NCI-H1417 treated with DMSO at 0.1 percent for 48 hours (cell line): ENCODE data around the gene PFKM.

Experiments used
- DNase-seq: peaks from one replicate; lab custom pipeline; 2025; lab: John Stamatoyannopoulos, UW

The PFKM gene

GRCh38 chr12:48157018-48157888 lies 38.1 kb downstream of the PFKM start, which contains the start of gene ASB8:
Gene ASB8, minus strand, starts transcription at chr12:48157515. Its CDS starts 4,019 bp downstream, at chr12:48153496.
- peak; percentile 94 for DNase-seq

DNA sequence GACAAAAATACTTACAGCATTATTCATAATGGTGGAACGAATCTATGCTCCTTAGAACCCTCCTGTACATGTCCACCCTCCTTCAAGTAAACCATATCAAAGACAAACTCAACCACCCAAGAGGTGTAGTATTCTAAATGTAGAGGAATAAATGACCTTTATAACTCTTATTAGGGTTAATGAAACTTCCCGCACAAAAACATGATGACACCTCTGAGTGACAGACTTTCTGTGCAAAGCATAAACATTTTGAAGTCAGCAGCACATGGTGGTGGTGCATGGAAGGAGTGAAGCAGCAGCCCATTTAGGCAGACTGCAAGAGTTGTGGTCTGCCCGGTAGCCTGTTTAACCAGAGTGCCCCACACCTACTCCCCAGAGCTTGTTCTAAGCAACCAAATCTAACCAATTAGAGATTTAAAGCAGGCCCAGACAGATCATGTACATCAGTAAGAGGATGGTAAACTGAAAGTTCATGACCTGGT lies 38.8 kb downstream of the PFKM start:
- DNase-seq: no peak

DNA sequence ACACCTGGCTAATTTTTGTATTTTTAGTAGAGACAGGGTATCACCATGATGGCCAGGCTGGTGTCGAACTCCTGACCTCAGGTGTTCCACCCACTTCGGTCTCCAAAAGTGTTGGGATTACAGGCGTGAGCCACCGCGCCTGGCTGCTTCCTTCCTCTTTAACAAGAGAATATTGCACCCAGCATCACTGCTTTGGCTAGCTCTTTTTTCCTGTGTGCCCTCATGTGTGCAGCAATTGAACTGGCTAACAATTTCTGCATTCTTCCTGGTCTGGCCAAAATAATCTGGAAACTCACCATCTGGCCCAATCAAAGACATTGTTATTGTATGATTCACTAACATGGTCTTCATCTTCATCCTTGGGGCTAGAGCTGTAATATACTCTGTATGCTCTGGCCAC lies 40.9 kb downstream of the PFKM start:
- DNase-seq: no peak

GRCh38 chr12:48160807-48161206 lies 41.6 kb downstream of the PFKM start:
- DNase-seq: no peak

- DNase-seq: no peak
Observed at GRCh38 chr12:48163150-48163747, 44.1 kb downstream of the PFKM start.

GRCh38 chr12:48164451-48164850 lies 45.3 kb downstream of the PFKM start:
- no peak for DNase-seq

DNA sequence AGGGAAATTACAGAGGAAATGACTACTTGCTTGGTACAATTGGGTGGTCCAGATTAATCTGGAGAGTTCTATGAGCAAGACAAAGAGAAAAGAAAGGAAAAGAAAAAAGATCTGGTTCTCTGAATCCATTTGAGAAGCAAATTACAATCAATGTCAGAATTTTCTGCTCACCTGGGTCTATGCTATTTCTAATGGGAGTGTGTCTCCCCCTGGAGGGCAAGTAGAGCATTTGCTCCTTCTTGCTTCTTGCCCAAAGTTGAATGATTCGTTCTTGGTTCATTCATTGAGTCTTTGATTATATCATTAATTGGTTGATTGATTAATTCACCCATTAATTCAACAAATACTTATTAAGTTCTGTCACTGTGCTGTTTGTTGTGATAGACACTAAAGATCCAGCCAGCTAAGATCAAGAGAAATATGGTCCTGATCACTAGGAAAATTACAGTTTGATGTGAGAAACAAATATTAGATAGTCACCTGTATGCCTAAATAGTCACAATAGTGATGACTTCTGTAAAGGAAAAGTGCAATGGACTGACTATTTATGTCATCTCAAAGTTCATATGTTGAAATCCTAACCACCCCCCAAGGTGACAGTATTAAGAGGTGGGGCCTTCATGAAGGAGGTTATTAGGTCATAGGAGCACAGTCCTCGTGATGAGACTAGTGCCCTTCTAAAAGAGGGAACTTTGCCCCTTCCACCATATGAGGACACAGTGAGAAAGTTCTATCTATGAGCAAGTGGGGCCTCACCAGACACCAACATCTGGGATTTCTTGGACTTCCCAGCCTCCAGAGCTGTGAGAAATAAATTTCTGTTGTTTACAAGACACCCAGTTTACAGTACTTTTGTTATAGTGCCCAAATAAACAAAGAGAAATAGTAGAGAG lies 46.2 kb downstream of the PFKM start:
- peak; percentile 19 for DNase-seq

DNA sequence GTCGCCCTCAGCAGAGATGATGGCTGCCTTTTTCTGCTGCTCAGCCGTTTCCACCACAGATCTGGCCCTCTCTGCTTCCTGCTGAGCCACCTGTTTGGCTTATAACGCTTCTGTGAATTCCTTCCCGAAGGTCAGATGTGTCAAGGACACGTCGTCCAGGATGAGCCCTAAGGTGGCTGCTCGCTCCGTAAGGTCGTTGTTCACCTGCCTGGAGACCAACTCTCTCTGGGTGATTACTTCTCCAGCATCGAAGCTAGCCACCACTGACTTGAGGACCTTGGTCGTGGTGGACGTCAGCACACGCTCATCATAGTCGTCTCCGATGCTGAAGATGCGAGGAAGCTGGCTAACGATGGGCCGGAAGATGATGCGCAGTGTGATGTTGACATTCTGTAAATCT lies 49.8 kb downstream of the PFKM start:
- no peak for DNase-seq

DNA sequence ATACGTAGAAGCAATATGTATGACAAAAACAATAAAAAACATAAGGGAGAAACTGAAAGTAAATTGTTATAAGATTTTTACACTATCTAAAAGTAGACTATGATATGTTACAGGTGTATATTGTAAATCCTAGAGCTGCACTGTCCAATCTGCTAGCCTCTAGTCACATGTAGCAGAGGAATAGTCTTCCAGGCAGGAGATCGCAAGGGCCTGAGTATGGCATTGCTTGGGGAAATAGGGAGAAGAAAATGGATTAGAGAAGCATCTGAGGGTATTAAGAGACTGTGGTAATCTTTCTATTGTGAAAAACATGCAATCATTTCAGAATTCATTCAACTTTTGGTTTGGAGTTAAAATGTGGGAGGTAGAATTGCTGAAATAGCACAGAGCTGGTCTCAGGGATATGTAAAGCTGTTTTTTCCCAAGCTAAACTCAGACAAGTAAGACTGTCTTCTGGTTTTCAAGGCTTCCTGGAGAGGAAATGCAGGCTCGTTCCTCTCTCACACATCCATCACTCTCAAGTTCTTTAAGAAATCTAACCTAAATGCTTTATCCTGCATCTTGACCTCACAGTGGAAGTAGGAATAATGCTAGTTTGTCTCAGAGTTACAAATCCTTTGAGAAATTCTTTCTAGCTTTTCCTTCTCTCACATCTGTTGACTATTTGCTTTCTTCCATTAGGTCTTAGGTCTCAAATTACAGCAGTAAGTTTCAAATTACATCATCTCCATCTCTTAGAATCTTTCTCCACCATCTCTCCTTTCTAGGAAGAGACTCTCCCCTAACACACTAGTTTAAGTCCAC lies 56.7 kb downstream of the PFKM start:
- DNase-seq: no peak

GRCh38 chr12:48176417-48176751 lies 57.2 kb downstream of the PFKM start:
- no peak for DNase-seq

GRCh38 chr12:48177982-48178381 lies 58.8 kb downstream of the PFKM start:
- DNase-seq: no peak

- DNase-seq: no peak
Observed at GRCh38 chr12:48179466-48179865, 60.3 kb downstream of the PFKM start.

GRCh38 chr12:48180424-48180823 lies 61.3 kb downstream of the PFKM start:
- DNase-seq: no peak

- no peak for DNase-seq
Observed at GRCh38 chr12:48180857-48181495, 61.8 kb downstream of the PFKM start.

- no peak for DNase-seq
Observed at GRCh38 chr12:48182631-48183030, 63.5 kb downstream of the PFKM start.

DNA sequence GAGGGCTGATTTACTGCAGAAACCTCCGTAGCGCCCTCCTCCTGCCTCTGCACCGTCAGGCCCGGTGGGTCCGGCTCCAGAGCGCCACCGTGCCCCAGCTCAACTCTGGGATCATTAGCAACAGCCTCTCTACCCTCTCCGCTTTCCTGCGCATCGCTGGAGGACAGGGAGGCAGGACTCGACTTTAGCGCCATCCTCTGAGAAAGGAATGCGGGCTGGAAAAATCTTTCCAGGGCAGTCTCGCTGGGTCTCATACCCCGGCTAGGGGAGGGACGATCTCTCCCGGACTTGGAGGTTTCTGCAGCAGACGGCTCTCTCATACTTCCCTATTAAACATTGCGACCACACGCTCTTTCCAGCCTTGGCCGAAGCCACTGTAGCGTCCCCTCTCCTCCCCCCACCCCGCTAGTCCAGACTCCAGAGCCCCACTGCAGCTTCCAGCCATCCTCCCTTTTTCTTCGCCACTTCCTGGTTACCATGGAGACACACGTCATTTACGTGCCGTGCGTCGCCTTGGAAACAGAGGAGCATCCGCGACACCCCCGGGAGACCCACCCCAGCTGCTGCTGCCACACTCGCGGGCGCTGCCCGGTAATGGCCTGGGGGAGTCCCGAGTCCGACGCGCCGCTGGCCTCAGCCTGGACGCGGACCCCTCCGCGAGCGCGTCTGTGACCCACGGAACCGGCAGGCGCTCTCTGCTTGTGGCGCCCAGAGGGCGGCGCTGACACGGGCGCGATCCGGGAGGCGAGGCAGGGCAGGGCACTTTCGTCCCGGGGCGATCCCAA lies 64.1 kb downstream of the PFKM start, which contains the start of gene CCDC184:
Gene CCDC184 (plus strand): TSS at position 554 of the 785 bp plus-strand sequence. CDS start 479 bp downstream, outside the sequence.
- DNase-seq: peak; percentile 67

DNA sequence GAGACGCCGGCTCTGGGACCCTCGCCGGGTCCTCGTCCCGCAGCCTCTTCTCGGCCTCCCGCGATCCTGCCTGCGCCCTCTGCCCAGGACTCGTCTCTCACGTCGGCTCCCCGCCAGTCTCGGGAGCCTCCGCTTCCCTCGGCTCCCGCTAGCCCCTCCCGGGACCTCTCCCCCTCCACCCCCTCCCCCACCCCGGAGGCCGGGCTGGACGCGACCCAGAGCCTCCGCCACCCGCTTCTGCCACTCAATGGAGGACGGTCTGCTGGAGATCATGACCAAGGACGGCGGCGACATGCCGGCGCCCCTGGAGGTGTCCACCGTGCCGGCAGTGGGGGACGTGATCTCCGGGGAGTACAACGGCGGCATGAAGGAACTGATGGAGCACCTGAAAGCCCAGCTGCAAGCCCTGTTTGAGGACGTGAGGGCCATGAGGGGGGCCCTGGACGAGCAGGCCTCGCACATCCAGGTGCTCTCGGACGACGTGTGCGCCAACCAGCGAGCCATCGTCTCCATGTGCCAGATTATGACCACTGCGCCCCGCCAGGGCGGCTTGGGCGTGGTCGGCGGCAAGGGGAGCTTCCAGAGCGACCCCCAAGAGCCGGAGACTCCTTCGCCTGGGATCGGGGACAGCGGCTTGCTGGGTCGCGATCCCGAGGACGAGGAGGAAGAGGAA lies 64.8 kb downstream of the PFKM start:
- DNase-seq: no peak

DNA sequence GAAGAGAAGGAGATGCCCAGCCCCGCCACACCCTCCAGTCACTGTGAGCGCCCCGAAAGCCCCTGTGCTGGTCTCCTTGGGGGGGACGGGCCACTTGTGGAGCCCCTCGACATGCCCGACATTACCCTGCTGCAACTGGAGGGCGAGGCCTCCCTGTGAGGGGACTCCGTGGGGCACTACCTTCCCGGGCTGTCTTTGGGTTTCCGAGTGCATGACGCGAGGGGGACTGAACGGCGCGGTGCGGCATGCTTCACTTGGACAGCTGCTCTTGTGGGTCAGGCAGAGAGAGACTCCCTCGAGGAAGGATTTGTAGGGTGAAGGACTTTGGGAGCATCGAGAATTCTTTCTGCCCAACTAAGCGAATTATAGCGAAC lies 65.4 kb downstream of the PFKM start:
- DNase-seq: no peak

GRCh38 chr12:48185181-48185919 lies 66.2 kb downstream of the PFKM start:
- DNase-seq: no peak
